HEK293 (cell line): Measurements from ENCODE around the gene CEP20.
"Not testable (repeated sequence)": the region's sequence is repeated elsewhere in the genome, so short reads cannot be mapped to it uniquely, and the experiment has no call there.

Source experiments
- CTCF ChIA-PET: fragments of 350-600 bp; formaldehyde crosslinking; extraction: SDS; loops from one replicate; lab custom pipeline; 2021; ENCODE audit warnings: antibody characterized with exemption; lab: Yijun Ruan, JAX
- POLR2A ChIA-PET: fragments of 300-600 bp; formaldehyde crosslinking; extraction: SDS; loops from one replicate; lab custom pipeline; 2020; ENCODE audit warnings: antibody characterized with exemption, inconsistent platforms; lab: Yijun Ruan, JAX
- H3K27ac ChIP-seq: fragments of 200-500 bp; sonication (Bioruptor generic); 2 replicates; pipeline ENCODE4 v1.5.1; 2014; ENCODE audit warnings: low read depth, low read length, control low read depth, inconsistent platforms; ENCODE audit errors: extremely low read depth
- H3K36me3 ChIP-seq, 2 experiments: fragments of 200-500 bp in 1 of 2; sonication (Bioruptor generic) in 1 of 2; 1 replicate in 1 of 2; 2 replicates in 1 of 2; pipeline ENCODE4 v1.5.1; 2014 to 2017; ENCODE audit warnings: inconsistent platforms in 2 of 2, low read length in 2 of 2; ENCODE audit not compliant: control insufficient read depth in 2 of 2, insufficient read depth in 1 of 2
- H3K4me1 ChIP-seq: fragments of 200-500 bp; sonication (Bioruptor generic); 2 replicates; pipeline ENCODE4 v1.5.1; 2014; ENCODE audit warnings: mild to moderate bottlenecking, low read length, inconsistent platforms; ENCODE audit not compliant: control insufficient read depth, insufficient read depth
- H3K4me3 ChIP-seq: 2 replicates; pipeline ENCODE4 v1.5.1; 2011; ENCODE audit warnings: low read depth, mild to moderate bottlenecking, control low read depth, low read length, moderate library complexity
- H3K9me3 ChIP-seq: fragments of 200-500 bp; sonication (Bioruptor generic); 2 replicates; pipeline ENCODE4 v1.5.1; 2014; ENCODE audit warnings: low read depth, low read length, inconsistent platforms; ENCODE audit not compliant: control insufficient read depth, insufficient read depth
- SP2 ChIP-seq: fragments of 450-650 bp; formaldehyde crosslinking; IDR thresholded peaks from 2 replicates; pipeline ENCODE4 v1.5.1; 2016; ENCODE audit warnings: missing biosample characterization, missing genetic modification characterization
- ZEB2 ChIP-seq: fragments of 450-650 bp; formaldehyde crosslinking; IDR thresholded peaks from 2 replicates; pipeline ENCODE4 v1.5.1; 2016; ENCODE audit warnings: missing biosample characterization, missing genetic modification characterization
- ZNF146 ChIP-seq: fragments of 450-650 bp; formaldehyde crosslinking; IDR thresholded peaks from 2 replicates; pipeline ENCODE4 v1.5.1; 2016; ENCODE audit warnings: missing biosample characterization, missing genetic modification characterization
- ZNF341 ChIP-seq: fragments of 450-650 bp; formaldehyde crosslinking; IDR thresholded peaks from 2 replicates; pipeline ENCODE4; 2016; ENCODE audit warnings: low read depth, missing biosample characterization, missing genetic modification characterization
- ZNF37A ChIP-seq: fragments of 450-650 bp; IDR thresholded peaks from 2 replicates; pipeline ENCODE4 v1.5.1; 2018; ENCODE audit warnings: missing biosample characterization, missing genetic modification characterization
- ZNF391 ChIP-seq: fragments of 450-650 bp; formaldehyde crosslinking; IDR thresholded peaks from 2 replicates; pipeline ENCODE4 v1.5.1; 2016; ENCODE audit warnings: low read depth, missing biosample characterization, missing genetic modification characterization, borderline replicate concordance
- ZNF404 ChIP-seq: fragments of 450-650 bp; formaldehyde crosslinking; IDR thresholded peaks from 2 replicates; pipeline ENCODE4 v1.5.1; 2017; ENCODE audit warnings: missing biosample characterization, missing genetic modification characterization
- ZNF423 ChIP-seq: fragments of 450-650 bp; formaldehyde crosslinking; IDR thresholded peaks from 2 replicates; pipeline ENCODE4 v1.5.1; 2016; ENCODE audit warnings: missing biosample characterization, missing genetic modification characterization
- ZNF571 ChIP-seq: fragments of 450-650 bp; formaldehyde crosslinking; IDR thresholded peaks from 2 replicates; pipeline ENCODE4 v1.5.0; 2017; ENCODE audit warnings: missing biosample characterization, missing genetic modification characterization
- ZNF600 ChIP-seq: fragments of 450-650 bp; formaldehyde crosslinking; IDR thresholded peaks from 2 replicates; pipeline ENCODE4 v1.5.1; 2016; ENCODE audit warnings: missing biosample characterization, missing genetic modification characterization
- ZNF654 ChIP-seq: fragments of 450-650 bp; formaldehyde crosslinking; IDR thresholded peaks from 2 replicates; pipeline ENCODE4 v1.5.1; 2016; ENCODE audit warnings: low read depth, missing biosample characterization, missing genetic modification characterization
- ZNF660 ChIP-seq: fragments of 450-650 bp; IDR thresholded peaks from 2 replicates; pipeline ENCODE4 v1.5.1; 2018; ENCODE audit warnings: missing biosample characterization, mild to moderate bottlenecking, missing genetic modification characterization
- ZNF843 ChIP-seq: fragments of 450-650 bp; formaldehyde crosslinking; IDR thresholded peaks from 2 replicates; pipeline ENCODE4 v1.5.1; 2016; ENCODE audit warnings: missing biosample characterization, missing genetic modification characterization
- TF ChIP-seq, protein P1 (sequence below): fragments of 450-650 bp; formaldehyde crosslinking; IDR thresholded peaks from 2 replicates; pipeline ENCODE4 v1.5.1; 2016; ENCODE audit warnings: missing biosample characterization, missing genetic modification characterization
- TF ChIP-seq, protein P2 (sequence below): fragments of 450-650 bp; formaldehyde crosslinking; IDR thresholded peaks from 2 replicates; pipeline ENCODE4 v1.5.1; 2017; ENCODE audit warnings: missing biosample characterization, missing genetic modification characterization
- TF ChIP-seq, protein P3 (sequence below): fragments of 450-650 bp; formaldehyde crosslinking; IDR thresholded peaks from 2 replicates; pipeline ENCODE4 v1.5.1; 2016; ENCODE audit warnings: missing biosample characterization, missing genetic modification characterization

Gene CEP20

DNA sequence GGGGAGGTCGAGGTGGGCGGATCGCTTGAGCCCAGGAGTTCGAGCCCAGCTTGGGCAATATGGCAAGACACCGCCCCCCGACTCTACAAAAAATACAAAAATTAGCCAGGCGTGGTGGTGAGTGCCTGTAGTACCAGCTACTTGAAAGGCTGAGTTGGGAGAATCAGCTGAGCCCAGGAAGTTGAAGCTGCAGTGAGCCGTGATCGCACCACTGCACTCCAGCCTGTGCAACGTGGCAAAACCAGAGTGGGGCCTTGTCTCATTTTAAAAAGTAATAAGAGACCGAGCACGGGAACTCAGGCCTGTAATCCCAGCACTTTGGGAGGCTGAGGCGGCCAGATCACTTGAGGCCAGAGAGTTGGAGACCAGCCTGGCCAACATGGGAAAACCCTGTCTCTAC, 36.6 kb upstream of the CEP20 start:
- ChIA-PET POLR2A (interaction anchor here (0.5 kb wide), 1 partner anchor 8 kb away, joined by 4 read pairs; no protein-coding TSS in a partner anchor), CTCF (no interaction called here)
- Histone ChIP-seq H3K36me3 (no peaks in the 10 kb centered on the region; a peak in 1 of 3 replicates), H3K27ac (no peak overlapping the region), H3K9me3 (no peaks in the 10 kb centered on the region), H3K4me1 (no peaks in the 10 kb centered on the region), H3K4me3 (no peak overlapping the region)
- no peak for TF ChIP-seq ZNF654 (tag by site-specific recombination)
- TF ChIP-seq, protein P1, sequence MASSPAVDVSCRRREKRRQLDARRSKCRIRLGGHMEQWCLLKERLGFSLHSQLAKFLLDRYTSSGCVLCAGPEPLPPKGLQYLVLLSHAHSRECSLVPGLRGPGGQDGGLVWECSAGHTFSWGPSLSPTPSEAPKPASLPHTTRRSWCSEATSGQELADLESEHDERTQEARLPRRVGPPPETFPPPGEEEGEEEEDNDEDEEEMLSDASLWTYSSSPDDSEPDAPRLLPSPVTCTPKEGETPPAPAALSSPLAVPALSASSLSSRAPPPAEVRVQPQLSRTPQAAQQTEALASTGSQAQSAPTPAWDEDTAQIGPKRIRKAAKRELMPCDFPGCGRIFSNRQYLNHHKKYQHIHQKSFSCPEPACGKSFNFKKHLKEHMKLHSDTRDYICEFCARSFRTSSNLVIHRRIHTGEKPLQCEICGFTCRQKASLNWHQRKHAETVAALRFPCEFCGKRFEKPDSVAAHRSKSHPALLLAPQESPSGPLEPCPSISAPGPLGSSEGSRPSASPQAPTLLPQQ (tag by site-specific recombination), result no peak

DNA sequence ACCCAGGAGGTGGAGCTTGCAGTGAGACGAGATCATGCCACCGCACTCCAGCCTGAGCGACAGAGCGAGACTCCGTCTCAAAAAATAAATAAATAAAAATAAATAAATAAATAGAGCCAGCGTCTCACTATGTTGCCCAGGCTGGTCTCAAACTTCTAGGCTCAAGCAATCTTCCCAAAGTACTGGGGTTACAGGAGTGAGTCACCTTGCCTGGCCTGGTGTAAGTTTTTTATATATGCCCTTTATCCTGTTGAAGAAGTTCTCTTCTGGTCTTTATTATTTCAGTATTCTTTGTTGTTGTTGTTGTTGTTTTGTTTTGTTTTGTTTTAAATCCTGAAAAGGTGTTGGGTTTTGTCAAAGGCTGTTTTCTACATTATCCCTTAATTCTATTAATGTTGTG, 30.9 kb upstream of the CEP20 start:
- Histone ChIP-seq H3K4me3 (no peak overlapping the region), H3K4me1 (no peaks in the 10 kb centered on the region), H3K36me3 (no peaks in the 10 kb centered on the region; a peak in 1 of 3 replicates), H3K9me3 (no peaks in the 10 kb centered on the region), H3K27ac (no peak overlapping the region)
- TF ChIP-seq ZNF37A (tag by site-specific recombination) (no peak), ZNF600 (tag by site-specific recombination) (no peak), ZNF571 (tag by site-specific recombination) (no peak), SP2 (tag by site-specific recombination) (no peak), ZNF843 (no peak), ZNF423 (tag by site-specific recombination) (no peak), ZEB2 (no peak), ZNF341 (tag by site-specific recombination) (no peak), ZNF391 (tag by site-specific recombination) (no peak)
- TF ChIP-seq, protein P2, sequence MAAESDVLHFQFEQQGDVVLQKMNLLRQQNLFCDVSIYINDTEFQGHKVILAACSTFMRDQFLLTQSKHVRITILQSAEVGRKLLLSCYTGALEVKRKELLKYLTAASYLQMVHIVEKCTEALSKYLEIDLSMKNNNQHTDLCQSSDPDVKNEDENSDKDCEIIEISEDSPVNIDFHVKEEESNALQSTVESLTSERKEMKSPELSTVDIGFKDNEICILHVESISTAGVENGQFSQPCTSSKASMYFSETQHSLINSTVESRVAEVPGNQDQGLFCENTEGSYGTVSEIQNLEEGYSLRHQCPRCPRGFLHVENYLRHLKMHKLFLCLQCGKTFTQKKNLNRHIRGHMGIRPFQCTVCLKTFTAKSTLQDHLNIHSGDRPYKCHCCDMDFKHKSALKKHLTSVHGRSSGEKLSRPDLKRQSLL, result no peak
- CTCF ChIA-PET, result interaction anchor here (1.0 kb wide), 1 partner anchor 143 kb away, joined by 3 read pairs; no protein-coding TSS in a partner anchor
- POLR2A ChIA-PET, result no interaction called here

DNA sequence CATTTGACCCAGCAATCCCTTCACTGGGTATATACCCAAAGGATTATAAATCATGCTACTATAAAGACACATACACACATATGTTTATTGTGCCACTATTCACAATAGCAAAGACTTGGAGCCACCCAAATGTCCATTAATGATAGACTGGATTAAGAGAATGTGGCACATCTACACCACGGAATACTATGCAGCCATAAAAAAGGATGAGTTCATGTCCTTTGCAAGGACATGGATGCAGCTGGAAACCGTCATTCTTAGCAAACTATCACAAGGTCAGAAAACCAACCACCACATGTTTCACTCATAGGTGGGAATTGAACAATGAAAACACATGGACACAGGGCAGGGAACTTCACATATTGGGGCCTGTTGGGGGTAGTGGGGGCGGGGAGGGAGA, 29.9 kb upstream of the CEP20 start:
- peak; percentile 92 for TF ChIP-seq ZNF146 (tag by site-specific recombination)
- TF ChIP-seq, protein P3, sequence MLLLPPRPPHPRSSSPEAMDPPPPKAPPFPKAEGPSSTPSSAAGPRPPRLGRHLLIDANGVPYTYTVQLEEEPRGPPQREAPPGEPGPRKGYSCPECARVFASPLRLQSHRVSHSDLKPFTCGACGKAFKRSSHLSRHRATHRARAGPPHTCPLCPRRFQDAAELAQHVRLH (tag by site-specific recombination), result 0 out of 2 replicates have a peak, but pooled peaks have one; percentile 13
- H3K4me3 ChIP-seq, H3K9me3 ChIP-seq, POLR2A ChIA-PET, H3K36me3 ChIP-seq, H3K27ac ChIP-seq, H3K4me1 ChIP-seq, CTCF ChIA-PET: not testable (repeated sequence)

DNA sequence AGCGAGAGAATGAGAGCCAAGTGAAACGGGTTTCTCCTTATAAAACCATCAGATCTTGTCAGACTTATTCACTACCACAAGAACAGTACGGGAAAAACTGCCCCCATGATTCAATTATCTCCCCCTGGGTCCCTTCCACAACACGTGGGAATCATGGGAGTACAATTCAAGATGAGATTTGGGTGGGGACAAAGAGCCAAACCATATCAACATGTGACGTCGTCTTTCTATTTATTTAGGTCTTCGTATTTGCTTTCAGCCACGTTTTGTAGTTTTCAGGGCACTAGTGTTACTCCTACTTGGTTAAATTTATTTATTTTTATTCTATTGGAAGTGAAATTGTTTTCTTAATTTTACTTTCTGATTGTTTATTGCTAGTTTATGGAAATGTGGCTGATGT, 27.9 kb upstream of the CEP20 start:
- Histone ChIP-seq H3K4me3 (no peak overlapping the region), H3K9me3 (no peaks in the 10 kb centered on the region), H3K4me1 (no peaks in the 10 kb centered on the region), H3K36me3 (no peaks in the 10 kb centered on the region), H3K27ac (no peak overlapping the region)
- CTCF ChIA-PET, result no interaction called here
- no peak for TF ChIP-seq ZNF404 (tag by site-specific recombination)
- no peak for TF ChIP-seq ZNF660 (tag by site-specific recombination)
- POLR2A ChIA-PET, result interaction anchor here (0.7 kb wide), 1 partner anchor 9 kb away, joined by 4 read pairs; no protein-coding TSS in a partner anchor
